Smooth muscle cell (in vitro differentiated cells): ENCODE measurements around the gene PCDHGA7. TPM values are rescaled to one million over a fixed set of nuclear protein-coding genes. Genes with fewer than 3 reads are reported as not detected.

Experiments
- DNase-seq: peaks from one replicate; lab custom pipeline; 2025; ENCODE audit not compliant: unreplicated experiment; lab: John Stamatoyannopoulos, UW
- H2AFZ ChIP-seq: fragments of 200-600 bp; sonication (generic); 2 replicates; pipeline ENCODE4 v1.6.0; 2016; ENCODE audit warnings: antibody characterized with exemption, low read depth, mild to moderate bottlenecking
- H3F3A ChIP-seq: fragments of 200-600 bp; sonication (generic); 2 replicates; pipeline ENCODE4 v1.6.0; 2017; ENCODE audit warnings: antibody characterized with exemption, low read depth
- H3K27ac ChIP-seq: fragments of 200-600 bp; sonication (generic); 2 replicates; pipeline ENCODE4 v1.5.1; 2016; ENCODE audit warnings: low read depth, mild to moderate bottlenecking
- H3K27me3 ChIP-seq: fragments of 200-600 bp; sonication (generic); 2 replicates; pipeline ENCODE4 v1.6.1; 2016; ENCODE audit warnings: low read depth, mild to moderate bottlenecking
- H3K36me3 ChIP-seq: fragments of 200-600 bp; sonication (generic); 2 replicates; pipeline ENCODE4 v1.5.1; 2016; ENCODE audit warnings: low read depth
- H3K4me1 ChIP-seq: fragments of 200-600 bp; sonication (generic); 2 replicates; pipeline ENCODE4 v1.5.1; 2016; ENCODE audit warnings: low read depth
- H3K4me2 ChIP-seq: fragments of 200-600 bp; sonication (generic); 2 replicates; pipeline ENCODE4 v1.6.0; 2016; ENCODE audit warnings: mild to moderate bottlenecking
- H3K4me3 ChIP-seq: fragments of 200-600 bp; sonication (generic); 2 replicates; pipeline ENCODE4 v1.5.1; 2016; ENCODE audit warnings: mild to moderate bottlenecking
- H3K79me2 ChIP-seq: fragments of 200-600 bp; sonication (generic); 2 replicates; pipeline ENCODE4 v1.6.0; 2016; ENCODE audit warnings: low read depth, mild to moderate bottlenecking
- H3K9ac ChIP-seq: fragments of 200-600 bp; sonication (generic); 2 replicates; pipeline ENCODE4 v1.6.0; 2016; ENCODE audit warnings: low read depth
- H3K9me3 ChIP-seq: fragments of 200-600 bp; sonication (generic); replicated peaks from 2 replicates; pipeline ENCODE4 v1.5.1; 2016; ENCODE audit warnings: low read depth
- H4K20me1 ChIP-seq: fragments of 200-600 bp; sonication (generic); 2 replicates; pipeline ENCODE4 v1.6.0; 2016; ENCODE audit warnings: low read depth
- CTCF ChIP-seq: fragments of 200-600 bp; sonication (generic); IDR thresholded peaks from 2 replicates; pipeline ENCODE4 v1.5.1; 2017; ENCODE audit warnings: borderline replicate concordance, mild to moderate bottlenecking, antibody characterized with exemption; ENCODE audit not compliant: insufficient read depth, poor library complexity, severe bottlenecking
- WGBS: methylation state at CpG from one replicate; pipeline ENCODE4 v1.1.7; 2016; ENCODE audit warnings: low lambda C conversion rate; 5-methylcytosine and 5-hydroxymethylcytosine counted together
- polyA plus RNA-seq: library from polyadenylated mRNA; unstranded; fragments of >200 nt; fragmentation: Nextera tagmentation; extraction: Ambion mirVana; gene quantifications from 2 replicates; pipeline ENCODE4 v1.2.1, GENCODE V29; 2016
- total RNA-seq: library from RNA; depleted of rRNA; stranded (reverse); fragments of >200 nt; gene quantifications from 2 replicates; pipeline ENCODE4 v1.2.3, GENCODE V29; 2014

The PCDHGA7 gene
- total and polyA plus RNA-seq, 2 experiments from 2014 or later = 0.09 TPM; not detected in 1

- Histone ChIP-seq H3K36me3 (no peaks in the 10 kb centered on the region), H3K79me2 (no peaks in the 10 kb centered on the region), H3F3A (no peaks in the 10 kb centered on the region), H3K27ac (no peak overlapping the region), H3K27me3 (no peaks in the 10 kb centered on the region), H3K9me3 (peaks cover 6% of the 10 kb centered on the region), H3K4me1 (no peaks in the 10 kb centered on the region), H4K20me1 (no peaks in the 10 kb centered on the region), H3K9ac (no peak overlapping the region), H3K4me3 (no peak overlapping the region), H2AFZ (no peak overlapping the region), H3K4me2 (no peak overlapping the region)
- DNase-seq = no peak
- no peak for TF ChIP-seq CTCF
- WGBS = 84% methylated on average over 5 of the region's 5 CpGs
Observed at GRCh38 chr5:141356133-141356532, 26.4 kb upstream of the PCDHGA7 start.

DNA sequence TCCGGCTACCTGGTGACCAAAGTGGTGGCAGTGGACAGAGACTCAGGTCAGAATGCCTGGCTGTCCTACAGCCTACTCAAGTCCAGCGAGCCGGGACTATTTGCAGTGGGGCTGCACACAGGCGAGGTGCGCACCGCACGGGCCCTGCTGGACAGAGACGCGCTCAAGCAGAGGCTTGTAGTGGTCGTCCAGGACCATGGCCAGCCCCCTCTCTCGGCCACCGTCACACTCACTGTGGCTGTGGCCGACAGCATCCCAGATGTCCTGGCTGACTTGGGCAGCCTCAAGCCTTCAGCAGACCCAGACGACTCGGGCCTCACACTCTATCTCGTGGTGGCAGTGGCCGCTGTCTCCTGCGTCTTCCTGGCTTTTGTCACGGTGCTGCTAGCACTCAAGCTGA is 25.6 kb upstream of the PCDHGA7 start:
- Histone ChIP-seq H3K79me2 (no peaks in the 10 kb centered on the region), H3K27me3 (no peaks in the 10 kb centered on the region), H2AFZ (no peak overlapping the region), H3K4me3 (no peak overlapping the region), H3K36me3 (no peaks in the 10 kb centered on the region), H3K4me1 (no peaks in the 10 kb centered on the region), H4K20me1 (no peaks in the 10 kb centered on the region), H3K9ac (no peak overlapping the region), H3F3A (no peaks in the 10 kb centered on the region), H3K4me2 (no peak overlapping the region), H3K9me3 (peaks cover 6% of the 10 kb centered on the region), H3K27ac (no peak overlapping the region)
- WGBS = 89% methylated on average over 19 of the region's 19 CpGs
- TF ChIP-seq CTCF = no peak
- DNase-seq = no peak

GRCh38 chr5:141359790-141360426 is 22.6 kb upstream of the PCDHGA7 start, which contains the start of gene PCDHGB2:
PCDHGB2 (plus strand) TSS chr5:141359994; CDS start chr5:141360136, 142 bp downstream.
- peak; percentile 4 for TF ChIP-seq CTCF
- H3K9ac ChIP-seq = no peak within 1 kb of the TSS
- H3K9me3 ChIP-seq = peaks cover 6% of the 10 kb centered on the region
- no peaks in the 10 kb centered on the region for H4K20me1 ChIP-seq
- H3F3A ChIP-seq = no peaks in the 10 kb centered on the region
- no peaks in the 10 kb centered on the region for H3K4me1 ChIP-seq
- no peak within 1 kb of the TSS for H3K4me3 ChIP-seq
- no peak within 1 kb of the TSS for H3K4me2 ChIP-seq
- H3K79me2 ChIP-seq = no peaks in the 10 kb centered on the region
- WGBS = 82% methylated on average over 24 of the region's 24 CpGs
- no peak within 1 kb of the TSS for H2AFZ ChIP-seq
- no peak for DNase-seq
- H3K27me3 ChIP-seq = no peaks in the 10 kb centered on the region
- H3K27ac ChIP-seq = no peak within 1 kb of the TSS
- H3K36me3 ChIP-seq = no peaks in the 10 kb centered on the region

- H3K27ac ChIP-seq = no peak overlapping the region
- H3K79me2 ChIP-seq = no peaks in the 10 kb centered on the region
- TF ChIP-seq CTCF = no peak
- no peaks in the 10 kb centered on the region for H3K4me1 ChIP-seq
- H3K27me3 ChIP-seq = no peaks in the 10 kb centered on the region
- no peaks in the 10 kb centered on the region for H3K36me3 ChIP-seq
- WGBS = 95% methylated on average over 15 of the region's 15 CpGs
- no peak overlapping the region for H2AFZ ChIP-seq
- no peaks in the 10 kb centered on the region for H4K20me1 ChIP-seq
- H3K9ac ChIP-seq = no peak overlapping the region
- peaks cover 6% of the 10 kb centered on the region for H3K9me3 ChIP-seq
- H3K4me3 ChIP-seq = no peak overlapping the region
- no peaks in the 10 kb centered on the region for H3F3A ChIP-seq
- H3K4me2 ChIP-seq = no peak overlapping the region
- no peak for DNase-seq
Observed at GRCh38 chr5:141360685-141361084, 21.9 kb upstream of the PCDHGA7 start.
